ENCODE measurements around the gene PTPRH.

DNA sequence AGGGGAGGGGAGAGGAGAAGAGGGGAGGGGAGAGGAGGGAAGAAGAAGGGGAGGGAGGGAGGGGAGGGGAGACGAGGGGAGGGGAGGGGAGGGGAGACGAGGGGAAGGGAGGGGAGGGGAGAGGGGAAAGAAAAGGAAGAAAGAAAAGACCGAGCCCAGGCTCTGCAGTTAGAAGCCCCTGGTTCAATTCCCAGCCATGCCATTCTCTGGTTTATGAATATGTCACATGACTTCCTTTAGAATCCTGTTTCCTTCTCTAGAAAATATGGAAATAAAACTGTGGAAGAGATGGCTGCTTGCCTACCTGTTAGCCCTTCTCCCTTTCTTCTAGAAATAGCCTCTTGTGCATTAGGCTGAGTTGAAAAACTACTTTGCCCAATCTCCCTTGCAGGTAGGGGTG is 74.6 kb downstream of the PTPRH start:
- TF ChIP-seq, protein P1, sequence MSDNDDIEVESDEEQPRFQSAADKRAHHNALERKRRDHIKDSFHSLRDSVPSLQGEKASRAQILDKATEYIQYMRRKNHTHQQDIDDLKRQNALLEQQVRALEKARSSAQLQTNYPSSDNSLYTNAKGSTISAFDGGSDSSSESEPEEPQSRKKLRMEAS (IDR thresholded peaks at IDR 0.05; ENCODE audit: low read depth, low read length), result no peak
- TF ChIP-seq, protein P2, sequence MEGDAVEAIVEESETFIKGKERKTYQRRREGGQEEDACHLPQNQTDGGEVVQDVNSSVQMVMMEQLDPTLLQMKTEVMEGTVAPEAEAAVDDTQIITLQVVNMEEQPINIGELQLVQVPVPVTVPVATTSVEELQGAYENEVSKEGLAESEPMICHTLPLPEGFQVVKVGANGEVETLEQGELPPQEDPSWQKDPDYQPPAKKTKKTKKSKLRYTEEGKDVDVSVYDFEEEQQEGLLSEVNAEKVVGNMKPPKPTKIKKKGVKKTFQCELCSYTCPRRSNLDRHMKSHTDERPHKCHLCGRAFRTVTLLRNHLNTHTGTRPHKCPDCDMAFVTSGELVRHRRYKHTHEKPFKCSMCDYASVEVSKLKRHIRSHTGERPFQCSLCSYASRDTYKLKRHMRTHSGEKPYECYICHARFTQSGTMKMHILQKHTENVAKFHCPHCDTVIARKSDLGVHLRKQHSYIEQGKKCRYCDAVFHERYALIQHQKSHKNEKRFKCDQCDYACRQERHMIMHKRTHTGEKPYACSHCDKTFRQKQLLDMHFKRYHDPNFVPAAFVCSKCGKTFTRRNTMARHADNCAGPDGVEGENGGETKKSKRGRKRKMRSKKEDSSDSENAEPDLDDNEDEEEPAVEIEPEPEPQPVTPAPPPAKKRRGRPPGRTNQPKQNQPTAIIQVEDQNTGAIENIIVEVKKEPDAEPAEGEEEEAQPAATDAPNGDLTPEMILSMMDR (IDR thresholded peaks at IDR 0.05; ENCODE audit: low read depth, low read length), result no peak

Measured in NB4 (cell line).